HG02973 (cell line): Measurements from ENCODE around the gene SYT1.
"Not testable (repeated sequence)": the region's sequence is repeated elsewhere in the genome, so short reads cannot be mapped to it uniquely, and the experiment has no call there.

Experiments
- ATAC-seq: cut with Tn5 transposase; IDR thresholded peaks from one replicate; pipeline ENCODE4 v1.9.1; 2021; ENCODE audit warnings: moderate library complexity; ENCODE audit not compliant: unreplicated experiment

SYT1 gene

DNA sequence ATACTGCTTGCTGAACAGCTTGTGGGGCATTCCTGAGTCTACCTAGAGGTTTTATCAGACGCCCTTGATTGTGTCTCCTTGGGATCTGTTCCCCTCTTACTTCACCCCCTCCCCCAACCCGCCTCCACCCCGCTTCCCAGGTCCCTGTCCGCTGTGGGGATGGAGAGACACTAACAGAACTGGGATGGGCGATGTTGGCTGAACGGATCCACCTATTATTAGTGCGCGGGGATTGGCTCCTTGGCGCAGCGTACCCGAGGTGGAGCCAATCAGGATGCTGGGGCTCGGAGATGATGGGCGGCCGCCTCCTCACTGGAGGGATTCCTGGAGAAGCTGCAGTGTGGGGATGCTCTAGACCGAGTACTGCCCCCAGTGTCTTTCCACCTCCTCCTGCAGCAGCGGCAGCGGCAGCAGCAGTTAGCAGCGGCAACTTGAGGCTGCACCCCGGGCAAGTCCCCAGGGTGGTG lies at the start of gene SYT1:
Gene SYT1 (plus strand): TSS at position 372 of the 467 bp plus-strand sequence.
- peak; percentile 21 for ATAC-seq

- ATAC-seq, result no peak
These were observed 46.1 kb upstream of the SYT1 start for GRCh38 chr12:78818487-78818886.

DNA sequence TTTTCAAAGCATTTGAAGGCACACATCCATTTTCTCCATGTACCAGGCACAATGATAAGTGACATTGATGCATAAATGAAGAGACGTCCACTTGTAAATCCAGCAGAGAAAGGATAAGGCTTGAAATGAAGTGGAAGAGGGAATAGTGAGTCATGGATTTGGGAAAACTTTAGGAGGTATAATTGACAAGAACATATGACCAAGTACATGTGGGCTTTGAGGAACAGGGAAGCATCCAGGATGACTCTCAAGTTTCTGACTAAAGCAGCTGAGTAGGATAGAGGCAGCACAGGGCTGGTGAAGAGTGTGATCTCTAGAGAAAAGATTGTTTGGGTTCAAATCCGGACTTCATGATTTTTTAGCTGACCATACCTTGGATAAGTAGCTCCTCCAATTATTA lies 43.6 kb upstream of the SYT1 start:
- ATAC-seq, result no peak

DNA sequence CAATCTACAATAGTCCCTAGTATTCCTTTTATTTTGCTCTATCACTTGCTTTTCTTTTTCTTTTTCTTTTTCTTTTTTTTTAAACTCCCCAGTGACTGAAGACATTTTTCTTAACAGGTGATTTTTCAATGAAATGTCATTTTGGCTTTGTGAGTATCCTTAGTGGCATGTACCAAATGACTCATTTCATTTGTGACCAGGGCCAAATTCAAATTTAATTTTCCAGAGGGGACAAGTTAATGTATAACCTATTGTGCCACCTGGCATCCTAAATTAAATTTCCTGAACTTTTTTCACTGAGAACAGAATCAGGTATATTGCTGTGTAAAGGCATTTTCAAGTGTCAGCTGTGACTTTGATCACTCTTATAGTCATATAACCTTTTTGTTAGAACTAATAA lies 39.7 kb upstream of the SYT1 start:
- no peak for ATAC-seq

- ATAC-seq, result no peak
These were observed 34.9 kb upstream of the SYT1 start for GRCh38 chr12:78829690-78830089.

- ATAC-seq, result no peak
These were observed 29.1 kb upstream of the SYT1 start for GRCh38 chr12:78835493-78835892.

GRCh38 chr12:78840518-78841019 lies 24.0 kb upstream of the SYT1 start:
- not testable (repeated sequence) for ATAC-seq

DNA sequence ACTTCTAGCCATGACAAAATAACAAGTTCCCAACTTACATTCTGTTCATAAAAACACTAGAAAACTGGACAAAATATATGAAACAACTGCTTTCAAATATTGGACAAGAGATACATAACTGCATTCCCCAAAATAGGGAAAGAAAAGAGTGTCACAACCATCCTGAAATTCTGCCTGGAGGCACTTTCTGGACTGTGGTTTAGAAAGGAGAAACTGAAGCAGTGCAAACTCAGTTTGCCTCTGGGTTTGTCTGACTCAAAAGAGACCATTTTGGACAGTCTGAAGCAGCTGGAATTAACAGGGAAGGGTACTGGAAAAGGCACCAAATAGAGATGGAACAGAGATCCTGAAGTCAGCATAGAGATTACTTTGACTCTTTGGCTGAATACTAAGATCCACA lies 11.3 kb upstream of the SYT1 start:
- ATAC-seq, result no peak

DNA sequence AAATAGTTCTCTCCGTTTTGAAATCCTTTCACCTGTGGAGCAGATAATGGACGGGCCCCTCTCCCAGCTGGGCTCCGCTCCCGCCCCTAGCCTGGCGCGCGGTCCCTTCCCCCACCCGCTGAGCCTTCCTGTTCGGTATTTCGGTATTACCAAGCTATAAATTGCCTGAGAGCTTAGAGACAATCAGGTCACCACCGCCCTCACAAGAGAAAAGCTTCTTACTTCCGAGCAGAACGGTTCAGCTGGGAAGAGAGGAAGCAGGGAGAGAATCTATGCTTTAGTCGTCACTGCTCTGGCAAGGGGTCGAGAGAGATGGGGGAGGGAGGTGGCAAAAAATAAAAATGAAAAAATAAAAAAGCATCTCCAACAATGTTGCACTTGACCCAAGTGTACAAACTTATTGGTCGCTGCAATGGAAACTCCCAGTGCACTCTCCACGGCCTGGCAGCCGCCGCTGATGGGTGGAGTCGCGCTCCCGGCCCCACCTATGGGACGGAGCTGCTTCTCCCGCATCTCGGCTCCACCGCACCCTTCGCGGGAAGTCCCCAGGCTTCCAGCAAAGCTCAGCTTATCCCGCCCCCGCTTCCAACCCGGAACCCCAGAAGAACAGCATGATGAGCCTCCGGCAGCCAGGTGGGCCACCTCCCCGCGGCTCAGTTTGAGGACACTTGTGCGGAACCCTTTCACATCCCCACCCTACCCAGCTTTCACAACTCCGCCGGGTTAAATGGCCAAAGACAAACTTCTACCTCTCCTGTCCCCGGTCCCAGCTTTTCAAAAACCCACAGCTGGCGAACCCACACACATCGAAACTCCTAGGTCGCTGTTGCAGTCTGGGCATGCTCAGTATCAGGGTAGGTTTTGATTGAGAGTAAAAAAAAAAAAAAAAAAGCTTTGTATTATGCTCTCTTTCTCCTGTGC lies 832 bp upstream of the SYT1 start:
- peak; percentile 60 for ATAC-seq

DNA sequence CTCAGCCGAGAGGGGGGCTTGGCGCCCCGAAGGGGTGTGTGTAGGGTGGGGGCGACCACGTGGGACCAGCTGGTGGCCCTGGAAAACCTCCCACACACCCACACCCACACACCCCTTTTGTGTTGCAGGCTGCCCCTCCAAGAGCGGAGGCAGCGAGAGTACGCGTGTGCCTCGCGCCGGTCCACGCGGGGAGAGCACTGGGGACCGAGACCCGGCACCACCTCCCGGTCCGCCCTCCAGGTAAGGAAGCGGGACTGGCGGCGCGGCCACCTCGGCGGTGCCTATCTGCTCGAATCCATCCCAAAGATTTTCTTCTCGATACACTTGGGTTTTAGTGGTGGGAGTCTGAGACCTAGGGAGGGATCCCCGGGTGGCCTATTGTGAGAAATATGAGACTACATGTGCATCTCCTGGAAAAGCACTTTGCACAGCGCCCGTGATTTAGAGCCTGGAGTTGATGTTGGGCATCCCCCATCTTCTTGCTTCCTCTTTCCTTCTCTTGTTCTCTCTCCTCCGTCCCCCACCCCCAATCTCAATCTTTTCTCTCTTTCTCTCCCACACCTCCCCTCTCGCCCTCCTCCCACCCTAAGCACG lies 393 bp downstream of the SYT1 start:
- ATAC-seq, result no peak

- ATAC-seq, result no peak
These were observed 942 bp downstream of the SYT1 start for GRCh38 chr12:78865516-78865915.

DNA sequence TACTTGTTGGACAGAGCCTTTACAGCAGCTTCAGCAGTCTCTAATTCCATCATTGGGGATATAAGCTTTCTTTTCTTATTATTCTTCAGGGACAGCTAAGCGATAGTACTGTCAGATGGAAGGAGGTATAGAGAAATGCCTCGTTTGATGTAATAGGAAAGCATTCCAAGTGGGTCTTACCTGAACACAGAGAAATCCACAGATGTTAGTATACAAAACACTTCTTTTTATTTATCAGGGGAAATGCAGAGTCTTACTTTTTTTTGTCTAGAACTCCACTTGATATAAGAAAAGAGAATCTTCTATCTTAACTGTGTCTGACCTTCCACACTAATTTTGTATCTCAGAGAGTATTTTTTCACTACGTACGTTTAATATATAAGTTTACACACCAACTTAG lies 1.9 kb downstream of the SYT1 start:
- no peak for ATAC-seq

GRCh38 chr12:78870539-78870938 lies 6.0 kb downstream of the SYT1 start:
- ATAC-seq, result no peak

DNA sequence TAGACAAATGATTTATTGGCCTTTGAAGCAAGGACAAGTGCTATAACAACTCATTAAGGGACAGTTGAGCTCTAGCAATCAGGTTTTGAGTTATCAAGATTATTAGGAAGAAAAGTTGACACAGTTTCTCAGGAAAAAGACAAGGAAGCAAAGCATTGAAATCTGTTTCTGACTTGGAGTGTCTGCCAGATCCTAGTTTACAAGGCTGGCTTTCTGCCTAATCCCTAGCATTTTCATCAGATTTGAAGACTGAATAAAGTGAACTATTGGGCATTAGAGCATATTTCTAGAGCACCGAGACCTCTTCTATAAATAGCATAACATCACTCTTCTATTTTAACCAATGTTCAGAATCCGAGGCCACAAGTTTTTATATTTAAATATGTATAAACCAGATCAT lies 7.0 kb downstream of the SYT1 start:
- no peak for ATAC-seq

DNA sequence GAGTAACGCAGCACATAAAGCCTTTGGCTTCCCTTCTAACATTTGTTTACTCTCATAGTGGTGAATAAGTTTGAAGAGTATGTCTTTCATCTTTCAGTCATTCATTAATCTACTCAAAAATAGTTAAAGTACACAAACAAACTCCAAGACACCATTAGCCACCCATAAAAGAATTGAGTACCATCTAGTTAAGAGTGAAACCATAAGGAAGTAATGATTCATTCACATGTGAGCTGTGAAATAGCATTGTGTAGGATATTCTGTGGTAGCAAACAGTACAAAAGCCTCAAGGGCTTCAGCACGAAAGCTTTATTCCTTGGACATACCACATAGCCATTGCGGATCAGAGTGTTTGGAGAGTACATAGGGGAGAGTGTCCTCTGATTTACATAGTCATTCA lies 13.9 kb downstream of the SYT1 start:
- no peak for ATAC-seq

DNA sequence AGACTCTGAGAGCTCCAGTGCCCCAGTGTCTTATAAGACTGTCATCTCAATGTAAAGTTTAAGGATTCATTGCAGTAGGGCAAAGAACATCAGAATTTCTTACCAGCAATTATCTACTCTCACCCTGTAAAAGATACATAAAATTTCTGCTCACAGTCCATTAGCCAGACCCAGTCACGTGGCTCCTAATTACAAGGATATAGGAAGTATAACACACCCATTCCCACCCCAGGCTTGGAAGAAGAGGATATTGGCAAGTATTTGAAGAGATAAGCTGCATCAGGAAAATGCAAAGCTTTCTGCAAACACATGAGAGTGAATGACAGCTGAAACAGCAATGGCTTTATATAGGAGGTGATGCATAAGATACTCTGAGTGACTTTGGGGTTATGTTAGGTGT lies 14.3 kb downstream of the SYT1 start:
- ATAC-seq, result no peak

GRCh38 chr12:78880078-78880477 lies 15.5 kb downstream of the SYT1 start:
- no peak for ATAC-seq

GRCh38 chr12:78881685-78882084 lies 17.1 kb downstream of the SYT1 start:
- ATAC-seq, result no peak

DNA sequence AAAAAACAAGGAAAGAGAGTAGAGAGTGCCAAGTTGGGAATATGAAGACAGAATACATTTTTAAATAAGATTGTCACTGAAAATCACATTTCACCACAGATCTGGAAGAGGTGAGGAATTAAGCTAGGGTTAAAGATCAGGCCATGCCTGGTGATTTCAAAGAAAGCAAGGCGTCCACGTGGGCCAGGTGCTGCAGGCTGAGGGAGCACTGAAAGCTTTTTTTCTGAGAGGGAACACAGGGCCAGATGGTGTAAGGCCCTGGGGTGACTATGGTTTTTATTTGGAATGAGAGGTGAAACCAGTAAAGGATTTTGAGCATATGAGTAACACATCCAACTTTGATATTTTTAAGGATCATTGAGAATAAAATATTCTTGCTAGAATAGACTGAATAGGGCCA lies 20.9 kb downstream of the SYT1 start:
- ATAC-seq, result no peak

- no peak for ATAC-seq
These were observed 22.3 kb downstream of the SYT1 start for GRCh38 chr12:78886719-78887407.

DNA sequence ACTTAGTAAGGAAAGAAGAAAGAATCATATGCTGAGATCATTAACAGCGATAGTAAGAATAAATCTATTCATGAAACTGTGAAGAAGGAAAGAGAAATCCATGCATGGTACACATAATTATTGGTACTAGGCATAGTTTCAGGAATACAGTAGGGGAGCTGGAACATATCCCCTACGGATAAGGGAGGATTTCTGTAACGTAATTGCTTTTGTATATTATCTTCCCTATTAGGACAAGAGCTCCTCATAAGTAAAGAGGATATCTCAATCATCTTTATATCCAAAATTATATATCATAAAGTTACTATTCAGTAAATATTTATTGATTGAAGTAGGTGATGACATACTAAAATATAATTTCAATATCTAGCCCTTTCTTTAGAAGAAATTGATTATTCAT lies 22.9 kb downstream of the SYT1 start:
- ATAC-seq, result no peak

DNA sequence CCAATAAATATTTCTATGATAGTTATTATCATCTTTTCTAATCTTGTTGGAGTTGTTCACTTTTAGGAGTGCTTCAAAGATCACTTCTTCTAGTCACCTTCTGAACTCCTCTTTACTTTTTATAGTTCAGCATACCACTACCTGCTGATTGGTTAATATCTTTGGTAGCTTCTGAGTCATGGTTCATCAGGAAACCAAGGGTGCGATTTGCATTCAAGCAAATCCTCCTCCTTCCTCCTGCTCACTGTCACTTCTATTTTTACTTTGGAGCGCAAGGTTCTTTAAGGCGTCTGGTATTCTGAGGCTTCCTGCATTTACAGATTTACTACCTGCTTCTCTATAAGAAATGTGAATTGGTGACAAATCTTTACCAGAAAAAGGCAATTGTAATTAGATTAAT lies 24.0 kb downstream of the SYT1 start:
- peak; percentile 97 for ATAC-seq
